ENCODE data around the gene BCAS1.

BCAS1 gene

GRCh38 chr20:53938739-53939138, 131.7 kb downstream of the BCAS1 start:
- peak; percentile 13 for DNase-seq

- peak; percentile 28 for DNase-seq
These were observed 132.4 kb downstream of the BCAS1 start for GRCh38 chr20:53937929-53938367.

- peak; percentile 29 for DNase-seq
These were observed 133.1 kb downstream of the BCAS1 start for GRCh38 chr20:53937339-53937741.

- peak; percentile 49 for DNase-seq
These were observed 134.9 kb downstream of the BCAS1 start for GRCh38 chr20:53935344-53936084.

- peak; percentile 46 for DNase-seq
These were observed 135.7 kb downstream of the BCAS1 start for GRCh38 chr20:53934421-53935343.

- DNase-seq = no peak
These were observed 137.1 kb downstream of the BCAS1 start for GRCh38 chr20:53933232-53933846.

- peak; percentile 15 for DNase-seq
These were observed 137.7 kb downstream of the BCAS1 start for GRCh38 chr20:53932655-53933192.

- no peak for DNase-seq
These were observed 138.8 kb downstream of the BCAS1 start for GRCh38 chr20:53931597-53931996.

- peak; percentile 2 for DNase-seq
These were observed 139.5 kb downstream of the BCAS1 start for GRCh38 chr20:53930651-53931504.

- DNase-seq = no peak
These were observed 140.3 kb downstream of the BCAS1 start for GRCh38 chr20:53929974-53930650.

- DNase-seq = no peak
These were observed 141.0 kb downstream of the BCAS1 start for GRCh38 chr20:53929399-53929798.

GRCh38 chr20:53927990-53928389, 142.4 kb downstream of the BCAS1 start:
- peak; percentile 12 for DNase-seq

- DNase-seq = no peak
These were observed 143.9 kb downstream of the BCAS1 start for GRCh38 chr20:53926428-53927028.

- DNase-seq = no peak
These were observed 144.6 kb downstream of the BCAS1 start for GRCh38 chr20:53925651-53926401.

GRCh38 chr20:53923566-53924369, 146.6 kb downstream of the BCAS1 start:
- DNase-seq = peak; percentile 35

- peak; percentile 6 for DNase-seq
These were observed 147.5 kb downstream of the BCAS1 start for GRCh38 chr20:53922901-53923314.

- peak; percentile 29 for DNase-seq
These were observed 148.9 kb downstream of the BCAS1 start for GRCh38 chr20:53921443-53921973.

GRCh38 chr20:53920647-53921245, 149.6 kb downstream of the BCAS1 start:
- DNase-seq = peak; percentile 32

- DNase-seq = peak; percentile 40
These were observed 150.5 kb downstream of the BCAS1 start for GRCh38 chr20:53919886-53920285.

Measured in activated CD8-positive, alpha-beta memory T cell treated with anti-CD3 and anti-CD28 coated beads, Interleukin-2, amount 50 U/mL, for 48 hours (primary cell).